ENCODE measurements around the gene C1orf56. TPM values are rescaled to one million over a fixed set of nuclear protein-coding genes. Genes with fewer than 3 reads are reported as not detected.
A peak's percentile ranks its signal among the peaks of the same experiment; 100 is the strongest.

C1orf56 gene
- 1.5 and 1.8 TPM in 2 replicates for total RNA-seq (2013; cell fraction: nucleolus; rRNA removed)
- total RNA-seq (2014; rRNA removed): 1.3 and 1.5 TPM in 2 replicates
- total RNA-seq (2014; rRNA removed; fragmentation: Illumina TruSeq; extraction: Trizol): 0.67 and 1.2 TPM in 2 replicates
- 1.5 and 1.6 TPM in 2 replicates for total RNA-seq (2021)
- 0.47 TPM for polyA plus RNA-seq (2011; ENCODE audit: low read depth)
- 0.22 and 0.24 TPM in 2 replicates for polyA plus RNA-seq (2011; rRNA removed)
- polyA plus RNA-seq (2011; cell fraction: cytosol; rRNA removed): 0.30 and 0.32 TPM in 2 replicates
- polyA plus RNA-seq (2011; cell fraction: nucleus; rRNA removed): 0.33 and 0.34 TPM in 2 replicates
- polyA plus RNA-seq (2012): 1.8 and 2.6 TPM in 2 replicates
- polyA plus RNA-seq (2014; fragmentation: Illumina TruSeq; extraction: Trizol): 0.29 and 1.6 TPM in 2 replicates
- polyA plus RNA-seq (2014; fragmentation: Nextera tagmentation; extraction: Ambion mirVana): 1 to 10 TPM; 5.5 to 8.4 TPM
- 1.1 and 1.6 TPM in 2 replicates for polyA plus RNA-seq (2014; rRNA removed)
- 10 to 100 TPM; 12.8 to 15.5 TPM for polyA plus RNA-seq (2016; fragmentation: Nextera tagmentation; extraction: Ambion mirVana)
- polyA minus RNA-seq (2011; rRNA and poly(A)+ RNA removed): 0.31 and 0.37 TPM in 2 replicates
- polyA minus RNA-seq (2011; cell fraction: cytosol; rRNA and poly(A)+ RNA removed): not detected in 2 replicates
- polyA minus RNA-seq (2011; cell fraction: nucleus; rRNA and poly(A)+ RNA removed): 0.48 and 1.1 TPM in 2 replicates
- Bru-seq, nascent RNA: percentile 50 among the genes with signal in this experiment
- BruChase-seq, experiment 1, labeled RNA remaining after a 6-hour chase: percentile 44 among the genes with signal in this experiment
- percentile 45 among the genes with signal in this experiment for BruChase-seq, experiment 2, labeled RNA remaining after a 2-hour chase
- long read RNA-seq, experiment 1, partial matches to known transcripts: 9 of 9 reads
- long read RNA-seq, experiment 1, other reads (novel, unspliced or antisense): 0 of 9 reads
- long read RNA-seq, experiment 2, partial matches to known transcripts: 0 of 13 reads
- long read RNA-seq, experiment 2, other reads (novel, unspliced or antisense): 13 of 13 reads

DNA sequence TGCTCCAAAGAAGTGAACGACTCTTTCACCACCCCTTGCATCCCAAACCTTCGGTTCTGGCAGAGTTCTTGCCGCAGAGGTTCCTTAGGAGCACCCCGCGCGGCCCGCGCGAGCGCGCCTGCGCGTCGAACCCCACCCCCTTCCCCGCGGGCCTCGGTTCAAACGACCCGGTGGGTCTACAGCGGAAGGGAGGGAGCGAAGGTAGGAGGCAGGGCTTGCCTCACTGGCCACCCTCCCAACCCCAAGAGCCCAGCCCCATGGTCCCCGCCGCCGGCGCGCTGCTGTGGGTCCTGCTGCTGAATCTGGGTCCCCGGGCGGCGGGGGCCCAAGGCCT lies at the start of gene C1orf56:
Gene C1orf56 (plus strand): TSS at position 161 of the 334 bp plus-strand sequence. CDS start 97 bp downstream, at position 258.
- CTCF ChIA-PET: interaction anchor here (0.6 to 9.5 kb wide), 16 partner anchors 9 to 956 kb away, joined by 3 to 76 read pairs (median 4); partner anchors contain the start of genes CDC42SE1, GABPB2, MINDY1 and MLLT11
- Histone ChIP-seq H3K4me3 (peak within 1 kb of the TSS; percentile 87), H3K36me3 (ENCODE audit: control insufficient read depth in 2 of 2, insufficient read depth in 2 of 2, low read length in 1 of 2) (peaks cover 0 to 11% of the 10 kb centered on the region in 2 experiments; a peak in 2 of 4 replicates), H3K4me2 (ENCODE audit: control insufficient read depth, insufficient read depth) (peak within 1 kb of the TSS; percentile 99), H3K4me1 (ENCODE audit: control insufficient read depth, insufficient read depth, low read length) (peaks cover 8% of the 10 kb centered on the region; the same call in 1 of the 2 replicates), H3K27ac (ENCODE audit: control insufficient read depth, insufficient read depth) (peak within 1 kb of the TSS; percentile 49), H2AFZ (ENCODE audit: control insufficient read depth, low read depth, low read length) (peak within 1 kb of the TSS; percentile 82), H3K27me3 (replicated peaks in 1 of 2; ENCODE audit: control insufficient read depth in 2 of 2, insufficient read depth in 2 of 2, low read length in 1 of 2) (no peaks in the 10 kb centered on the region), H3K9me3 (replicated peaks; ENCODE audit: control insufficient read depth, insufficient read depth, low read length) (no peaks in the 10 kb centered on the region), H4K20me1 (ENCODE audit: control insufficient read depth, insufficient read depth) (no peaks in the 10 kb centered on the region; the same call in 1 of the 2 replicates), H3K9ac (ENCODE audit: control insufficient read depth, insufficient read depth, low read length) (peak within 1 kb of the TSS; percentile 66), H3K79me2 (ENCODE audit: control insufficient read depth, insufficient read depth, low read length) (no peaks in the 10 kb centered on the region)
- ATAC-seq: peak; percentile 77
- SMC1A ChIA-PET (ENCODE audit: uncharacterized antibody, unreplicated experiment): interaction anchor here (0.8 to 2.8 kb wide), 5 partner anchors 9 to 52 kb away, joined by 3 to 9 read pairs (median 5); partner anchors contain the start of gene MLLT11
- WGBS (ENCODE audit: insufficient coverage, insufficient replicate concordance, low lambda C conversion rate, missing lambda C conversion rate): 1% methylated on average over 29 of the region's 29 CpGs
- FAIRE-seq: no peak
- POLR2A ChIA-PET: interaction anchor here (0.6 to 5.6 kb wide), 5 partner anchors 8 to 222 kb away, joined by 3 to 65 read pairs (median 4); partner anchors contain the start of genes CDC42SE1, GABPB2 and MLLT11
- no peak for DNase-seq (ENCODE audit: low read depth, low spot score)
- no TSS peak for BruUV-seq (replicated peaks)
- RAD21 ChIA-PET (ENCODE audit: unreplicated experiment): interaction anchor here (0.8 to 2.2 kb wide), 6 partner anchors 10 to 109 kb away, joined by 3 to 12 read pairs (median 5); partner anchors contain the start of genes MINDY1 and TNFAIP8L2
- intact Hi-C loops (cut with micrococcal nuclease; ENCODE audit: unreplicated experiment) (no loop called here), in situ Hi-C loops (cut with MboI) (no loop called here)
- TF ChIP-seq LARP7 (IDR thresholded peaks at IDR 0.05) (no peak), GABPA (IDR thresholded peaks at IDR 0.05; ENCODE audit: low read depth) (no peak), EED (IDR thresholded peaks at IDR 0.05; ENCODE audit: low read depth) (no peak), SPI1 (IDR thresholded peaks at IDR 0.05; ENCODE audit: borderline replicate concordance, insufficient read depth, low read depth, low read length) (no peak), E2F4 (IDR thresholded peaks at IDR 0.05; ENCODE audit: low read depth, low read length) (peak; percentile 54; the same call in 1 of the 2 replicates), NBN (IDR thresholded peaks at IDR 0.05) (no peak), MEF2B (IDR thresholded peaks at IDR 0.05; ENCODE audit: partially characterized antibody, poor library complexity, severe bottlenecking) (no peak), HDGF (IDR thresholded peaks at IDR 0.05) (no peak), PML (IDR thresholded peaks at IDR 0.05; ENCODE audit: low read length) (no peak; the same call in 1 of the 2 replicates), NFYB (IDR thresholded peaks at IDR 0.05; ENCODE audit: insufficient read depth, low read depth, low read length) (no peak), NRF1 (conservative IDR thresholded peaks at IDR 0.05; ENCODE audit: low read depth, low read length) (peak; percentile 40), PBX3 (IDR thresholded peaks at IDR 0.05; ENCODE audit: insufficient replicate concordance, low read depth, low read length) (no peak), ATF7 (IDR thresholded peaks at IDR 0.05; ENCODE audit: low read depth) (no peak), BACH1 (IDR thresholded peaks at IDR 0.05; ENCODE audit: borderline replicate concordance) (0 out of 2 replicates have a peak, but pooled peaks have one; percentile 47), NR2C1 (IDR thresholded peaks at IDR 0.05) (no peak), CREM (IDR thresholded peaks at IDR 0.05; ENCODE audit: low read depth) (0 out of 2 replicates have a peak, but pooled peaks have one; percentile 4), PKNOX1 (IDR thresholded peaks at IDR 0.05) (no peak)

Measured in GM12878 (cell line).